ENCODE measurements around the gene RPTOR. TPM values are rescaled to one million over a fixed set of nuclear protein-coding genes. Genes with fewer than 3 reads are reported as not detected.

Gene RPTOR
- total RNA-seq, 1 experiment from 2014 or later: 58.0 TPM

- no peak overlapping the region for H3K4me3 ChIP-seq (ENCODE audit: low read depth in 2 of 2, low read length in 2 of 2)
- H3K4me1 ChIP-seq (ENCODE audit: control insufficient read depth, insufficient read depth, low read length): no peaks in the 10 kb centered on the region
- ChIA-PET POLR2A (interaction anchor here (0.7 kb wide), 1 partner anchor 13 kb away, joined by 4 read pairs; no protein-coding TSS in a partner anchor), CTCF (interaction anchor here (0.6 kb wide), 2 partner anchors 28 to 255 kb away, joined by 3 to 4 read pairs; no protein-coding TSS in a partner anchor)
- DNase-seq (ENCODE audit: low read depth, low spot score) (no peak), ATAC-seq (no peak)
- no peak for TF ChIP-seq CTCF (IDR thresholded peaks at IDR 0.05)
- TF ChIP-seq TCF7L2 (IDR thresholded peaks at IDR 0.05; ENCODE audit: low read depth, low read length): no peak
- no peak for TF ChIP-seq POLR2AphosphoS5 (IDR thresholded peaks at IDR 0.05; ENCODE audit: low read depth, low read length)
- TF ChIP-seq SIN3A (IDR thresholded peaks at IDR 0.05; ENCODE audit: borderline replicate concordance, insufficient read depth, low read depth, low read length): no peak
- TF ChIP-seq REST (IDR thresholded peaks at IDR 0.05; ENCODE audit: insufficient read depth in 1 of 2, low read depth in 2 of 2, low read length in 1 of 2): no peak
- BruUV-seq (replicated peaks): no TSS peak
- no peaks in the 10 kb centered on the region for H3K9me3 ChIP-seq (ENCODE audit: control insufficient read depth, insufficient read depth, low read depth, low read length)
- no peak overlapping the region for H3K27ac ChIP-seq (ENCODE audit: low read length)
- H3K36me3 ChIP-seq (ENCODE audit: control insufficient read depth, insufficient read depth, low read length): no peaks in the 10 kb centered on the region
- intact Hi-C loops (cut with micrococcal nuclease; ENCODE audit: unreplicated experiment) (no loop called here), in situ Hi-C loops (cut with HindIII; ENCODE audit: low pct_unique_long_range_greater_than_20kb, low sequenced_read_pairs) (no loop called here)
- H3K27me3 ChIP-seq (ENCODE audit: control insufficient read depth, insufficient read depth, low read length): no peaks in the 10 kb centered on the region
Measured at GRCh38 chr17:80839970-80840369, 295.3 kb downstream of the RPTOR start.

GRCh38 chr17:80842456-80843013 is 297.9 kb downstream of the RPTOR start:
- Histone ChIP-seq H3K27me3 (ENCODE audit: control insufficient read depth, insufficient read depth, low read length) (no peaks in the 10 kb centered on the region), H3K4me3 (ENCODE audit: low read depth in 2 of 2, low read length in 2 of 2) (no peak overlapping the region), H3K4me1 (ENCODE audit: control insufficient read depth, insufficient read depth, low read length) (no peaks in the 10 kb centered on the region), H3K9me3 (ENCODE audit: control insufficient read depth, insufficient read depth, low read depth, low read length) (no peaks in the 10 kb centered on the region), H3K36me3 (ENCODE audit: control insufficient read depth, insufficient read depth, low read length) (no peaks in the 10 kb centered on the region), H3K27ac (ENCODE audit: low read length) (no peak overlapping the region)
- intact Hi-C loops (cut with micrococcal nuclease; ENCODE audit: unreplicated experiment): no loop called here
- no TSS peak for BruUV-seq (replicated peaks)
- no peak for TF ChIP-seq POLR2AphosphoS5 (IDR thresholded peaks at IDR 0.05; ENCODE audit: low read depth, low read length)
- TF ChIP-seq CTCF (IDR thresholded peaks at IDR 0.05): no peak
- TF ChIP-seq TCF7L2 (IDR thresholded peaks at IDR 0.05; ENCODE audit: low read depth, low read length): no peak
- TF ChIP-seq REST (IDR thresholded peaks at IDR 0.05; ENCODE audit: insufficient read depth in 1 of 2, low read depth in 2 of 2, low read length in 1 of 2): no peak
- in situ Hi-C loops (cut with HindIII; ENCODE audit: low pct_unique_long_range_greater_than_20kb, low sequenced_read_pairs): no loop called here
- no peak for DNase-seq (ENCODE audit: low read depth, low spot score)
- ChIA-PET CTCF (no interaction called here), POLR2A (no interaction called here)
- ATAC-seq: no peak
